ENCODE results near the gene VWA8.
A peak's percentile ranks its signal among the peaks of the same experiment; 100 is the strongest.

Gene VWA8

GRCh38 chr13:41960637-41961465 is at the start of gene VWA8:
Gene VWA8, minus strand, starts transcription at chr13:41961109. Its CDS starts 94 bp downstream, at chr13:41961015.
- no peak for TF ChIP-seq ZNF274 (IDR thresholded peaks at IDR 0.05; ENCODE audit: low read depth, low read length)
- peak within 1 kb of the TSS; percentile 83 for H3K4me3 ChIP-seq (ENCODE audit: low read length)

GRCh38 chr13:42009057-42009456 is 48.1 kb upstream of the VWA8 start:
- H3K4me3 ChIP-seq (ENCODE audit: low read length), result no peak overlapping the region
- TF ChIP-seq ZNF274 (IDR thresholded peaks at IDR 0.05; ENCODE audit: low read depth, low read length), result no peak

- no peak overlapping the region for H3K4me3 ChIP-seq (ENCODE audit: low read length)
- TF ChIP-seq ZNF274 (IDR thresholded peaks at IDR 0.05; ENCODE audit: low read depth, low read length), result no peak
Observed at GRCh38 chr13:42007844-42008243, 46.9 kb upstream of the VWA8 start.

- H3K4me3 ChIP-seq (ENCODE audit: low read length), result no peak overlapping the region
- TF ChIP-seq ZNF274 (IDR thresholded peaks at IDR 0.05; ENCODE audit: low read depth, low read length), result no peak
Observed at GRCh38 chr13:42002066-42002465, 41.2 kb upstream of the VWA8 start.

GRCh38 chr13:42001580-42001979 is 40.7 kb upstream of the VWA8 start:
- no peak overlapping the region for H3K4me3 ChIP-seq (ENCODE audit: low read length)
- TF ChIP-seq ZNF274 (IDR thresholded peaks at IDR 0.05; ENCODE audit: low read depth, low read length), result no peak

- TF ChIP-seq ZNF274 (IDR thresholded peaks at IDR 0.05; ENCODE audit: low read depth, low read length), result no peak
- H3K4me3 ChIP-seq (ENCODE audit: low read length), result no peak overlapping the region
Observed at GRCh38 chr13:42000846-42001245, 39.9 kb upstream of the VWA8 start.

GRCh38 chr13:41997396-41997795 is 36.5 kb upstream of the VWA8 start:
- no peak for TF ChIP-seq ZNF274 (IDR thresholded peaks at IDR 0.05; ENCODE audit: low read depth, low read length)
- no peak overlapping the region for H3K4me3 ChIP-seq (ENCODE audit: low read length)

- TF ChIP-seq ZNF274 (IDR thresholded peaks at IDR 0.05; ENCODE audit: low read depth, low read length), result no peak
- H3K4me3 ChIP-seq (ENCODE audit: low read length), result no peak overlapping the region
Observed at GRCh38 chr13:41995946-41996345, 35.0 kb upstream of the VWA8 start.

- no peak overlapping the region for H3K4me3 ChIP-seq (ENCODE audit: low read length)
- TF ChIP-seq ZNF274 (IDR thresholded peaks at IDR 0.05; ENCODE audit: low read depth, low read length), result no peak
Observed at GRCh38 chr13:41995336-41995735, 34.4 kb upstream of the VWA8 start.

GRCh38 chr13:41994696-41995095 is 33.8 kb upstream of the VWA8 start:
- no peak for TF ChIP-seq ZNF274 (IDR thresholded peaks at IDR 0.05; ENCODE audit: low read depth, low read length)
- H3K4me3 ChIP-seq (ENCODE audit: low read length), result no peak overlapping the region

GRCh38 chr13:41991936-41992335 is 31.0 kb upstream of the VWA8 start:
- TF ChIP-seq ZNF274 (IDR thresholded peaks at IDR 0.05; ENCODE audit: low read depth, low read length), result no peak
- H3K4me3 ChIP-seq (ENCODE audit: low read length), result no peak overlapping the region

GRCh38 chr13:41988244-41988643 is 27.3 kb upstream of the VWA8 start:
- no peak overlapping the region for H3K4me3 ChIP-seq (ENCODE audit: low read length)
- no peak for TF ChIP-seq ZNF274 (IDR thresholded peaks at IDR 0.05; ENCODE audit: low read depth, low read length)

- TF ChIP-seq ZNF274 (IDR thresholded peaks at IDR 0.05; ENCODE audit: low read depth, low read length), result no peak
- H3K4me3 ChIP-seq (ENCODE audit: low read length), result no peak overlapping the region
Observed at GRCh38 chr13:41985788-41986508, 25.0 kb upstream of the VWA8 start.

GRCh38 chr13:41981951-41982715 is 21.2 kb upstream of the VWA8 start:
- no peak overlapping the region for H3K4me3 ChIP-seq (ENCODE audit: low read length)
- TF ChIP-seq ZNF274 (IDR thresholded peaks at IDR 0.05; ENCODE audit: low read depth, low read length), result no peak

All from GM08714 (cell line).